Astrocyte of the spinal cord (primary cell): Measurements from ENCODE around the gene YPEL2.

Source experiments
- DNase-seq: peaks from one replicate; pipeline ENCODE4 v3.0.0; 2011; ENCODE audit warnings: low read depth, low spot score
- H3K4me3 ChIP-seq: 2 replicates; pipeline ENCODE4 v1.5.1; 2011; ENCODE audit warnings: low read depth, mild to moderate bottlenecking, low read length, moderate library complexity
- CTCF ChIP-seq: IDR thresholded peaks from 2 replicates; pipeline ENCODE4 v1.5.1; 2012; ENCODE audit warnings: low read depth, mild to moderate bottlenecking, low read length, inconsistent platforms
- in situ Hi-C: cut with HindIII; loops from 2 replicates; pipeline ENCODE4 v1.10.0; 2017; ENCODE audit warnings: low sequenced_read_pairs

The YPEL2 gene

GRCh38 chr17:59440757-59441463 is 109.5 kb downstream of the YPEL2 start:
- in situ Hi-C loops: no loop called here
- DNase-seq: peak; percentile 85
- peak; percentile 82 for TF ChIP-seq CTCF
- H3K4me3 ChIP-seq: no peak overlapping the region

DNA sequence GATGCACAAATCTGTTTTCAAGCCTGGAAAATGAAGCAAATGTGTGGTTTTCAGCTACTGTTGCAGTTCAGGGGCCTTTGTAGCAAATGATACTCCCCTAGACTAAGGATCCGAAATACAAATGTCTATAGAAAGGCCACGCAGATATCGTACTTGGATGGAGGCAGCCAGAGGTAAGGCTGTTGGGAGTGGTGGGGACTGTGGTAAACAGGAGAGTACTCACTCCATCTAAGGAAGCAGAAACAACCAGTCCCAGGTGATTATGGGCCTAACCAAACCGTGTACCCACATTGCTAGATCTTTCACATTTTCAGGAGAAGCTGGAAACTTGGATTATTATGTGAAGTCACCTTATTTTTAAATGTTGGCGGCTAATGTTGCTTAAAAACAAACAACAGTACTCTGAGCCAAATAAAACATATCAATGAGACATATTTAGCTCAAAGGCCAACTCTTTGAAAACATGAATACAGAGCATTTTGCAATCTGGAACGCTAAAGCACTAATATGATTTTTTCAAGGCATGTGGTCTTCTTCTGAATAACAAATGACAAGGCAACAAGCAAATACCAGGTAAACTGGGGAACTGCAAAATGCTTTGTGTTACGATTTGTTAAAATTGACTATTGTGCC is 110.1 kb downstream of the YPEL2 start:
- no peak overlapping the region for H3K4me3 ChIP-seq
- in situ Hi-C loops: no loop called here
- TF ChIP-seq CTCF: no peak
- no peak for DNase-seq

- TF ChIP-seq CTCF: no peak
- no peak for DNase-seq
- in situ Hi-C loops: no loop called here
- H3K4me3 ChIP-seq: no peak overlapping the region
Measured at GRCh38 chr17:59443106-59443505, 111.7 kb downstream of the YPEL2 start.
